Muscle layer of duodenum (tissue), 2 donors: ENCODE data around the gene PLXNB2.

ENCODE experiments used
- H3K27ac ChIP-seq: one replicate; pipeline ENCODE4 v1.7.0; 2013; ENCODE audit warnings: mild to moderate bottlenecking, low read length
- H3K27me3 ChIP-seq: one replicate; pipeline ENCODE4 v1.7.0; 2013; ENCODE audit warnings: low read depth, mild to moderate bottlenecking, control low read depth, low read length
- H3K36me3 ChIP-seq, 2 donors: one replicate each; pipeline ENCODE4 v1.7.0; 2013; ENCODE audit warnings: low read length in 2 of 2, control low read depth in 1 of 2, mild to moderate bottlenecking in 1 of 2; ENCODE audit not compliant: insufficient read depth in 2 of 2, control insufficient read depth in 1 of 2
- H3K4me1 ChIP-seq, 2 donors: one replicate each; pipeline ENCODE4 v1.7.0; 2013; ENCODE audit warnings: low read length in 2 of 2, mild to moderate bottlenecking in 2 of 2, control low read depth in 1 of 2, moderate library complexity in 1 of 2; ENCODE audit not compliant: insufficient read depth in 2 of 2, control insufficient read depth in 1 of 2
- H3K4me3 ChIP-seq, 2 donors: one replicate each; pipeline ENCODE4 v1.7.0; 2013; ENCODE audit warnings: low read length in 2 of 2, low read depth in 1 of 2, mild to moderate bottlenecking in 1 of 2
- H3K9me3 ChIP-seq, 2 donors: one replicate each; pipeline ENCODE4 v1.7.0; 2013; ENCODE audit warnings: low read length in 2 of 2, control low read depth in 1 of 2, mild to moderate bottlenecking in 1 of 2; ENCODE audit not compliant: control insufficient read depth in 1 of 2
- donor health status: healthy.

PLXNB2 gene

GRCh38 chr22:50314455-50315288, 7.2 kb upstream of the PLXNB2 start:
- no peaks in the 10 kb centered on the region for H3K36me3 ChIP-seq
- H3K4me1 ChIP-seq = no peaks in the 10 kb centered on the region
- no peaks in the 10 kb centered on the region for H3K27me3 ChIP-seq
- no peak overlapping the region for H3K4me3 ChIP-seq
- H3K27ac ChIP-seq = no peak overlapping the region
- no peaks in the 10 kb centered on the region for H3K9me3 ChIP-seq

- no peaks in the 10 kb centered on the region for H3K9me3 ChIP-seq
- H3K4me1 ChIP-seq = peaks cover 0 to 6% of the 10 kb centered on the region in 2 donors
- H3K27ac ChIP-seq = no peak overlapping the region
- H3K4me3 ChIP-seq = no peak overlapping the region
- H3K27me3 ChIP-seq = no peaks in the 10 kb centered on the region
- H3K36me3 ChIP-seq = no peaks in the 10 kb centered on the region
These were observed 6.6 kb upstream of the PLXNB2 start for GRCh38 chr22:50314081-50314454.

- H3K27me3 ChIP-seq = no peaks in the 10 kb centered on the region
- H3K4me1 ChIP-seq = peaks cover 0 to 10% of the 10 kb centered on the region in 2 donors
- H3K4me3 ChIP-seq = no peak overlapping the region
- H3K9me3 ChIP-seq = no peaks in the 10 kb centered on the region
- no peaks in the 10 kb centered on the region for H3K36me3 ChIP-seq
- no peak overlapping the region for H3K27ac ChIP-seq
These were observed 6.2 kb upstream of the PLXNB2 start for GRCh38 chr22:50313600-50313999.

- Histone ChIP-seq H3K27ac (no peak overlapping the region), H3K4me1 (peaks cover 3 to 16% of the 10 kb centered on the region in 2 donors), H3K36me3 (no peaks in the 10 kb centered on the region), H3K4me3 (no peak overlapping the region), H3K27me3 (no peaks in the 10 kb centered on the region), H3K9me3 (no peaks in the 10 kb centered on the region)
These were observed 5.6 kb upstream of the PLXNB2 start for GRCh38 chr22:50313021-50313420.

DNA sequence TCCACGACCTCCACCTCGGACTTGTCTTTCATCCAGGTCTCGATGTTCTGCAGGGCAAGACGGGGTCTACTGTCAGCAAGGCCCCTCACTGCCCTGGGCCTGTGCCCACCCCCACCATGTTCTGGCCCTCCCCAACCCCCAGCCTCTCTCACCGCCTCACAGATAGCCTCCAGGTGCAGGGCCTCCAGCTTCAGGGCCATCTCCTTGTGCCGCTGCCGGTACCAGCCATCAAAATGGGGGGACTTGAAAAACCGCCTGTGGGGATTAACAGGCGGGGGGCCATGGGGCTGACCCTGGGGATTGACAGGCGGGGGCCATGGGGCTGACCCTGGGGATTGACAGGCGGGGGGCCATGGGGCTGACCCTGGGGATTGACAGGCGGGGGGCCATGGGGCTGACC, 4.9 kb upstream of the PLXNB2 start:
- Histone ChIP-seq H3K36me3 (no peaks in the 10 kb centered on the region), H3K4me3 (no peak overlapping the region), H3K9me3 (no peaks in the 10 kb centered on the region), H3K27ac (no peak overlapping the region), H3K27me3 (no peaks in the 10 kb centered on the region), H3K4me1 (peaks cover 6 to 19% of the 10 kb centered on the region in 2 donors)

GRCh38 chr22:50311606-50312351, 4.3 kb upstream of the PLXNB2 start:
- Histone ChIP-seq H3K4me3 (no peak overlapping the region), H3K36me3 (no peaks in the 10 kb centered on the region), H3K27me3 (no peaks in the 10 kb centered on the region), H3K27ac (no peak overlapping the region), H3K4me1 (peaks cover 6 to 19% of the 10 kb centered on the region in 2 donors), H3K9me3 (no peaks in the 10 kb centered on the region)

DNA sequence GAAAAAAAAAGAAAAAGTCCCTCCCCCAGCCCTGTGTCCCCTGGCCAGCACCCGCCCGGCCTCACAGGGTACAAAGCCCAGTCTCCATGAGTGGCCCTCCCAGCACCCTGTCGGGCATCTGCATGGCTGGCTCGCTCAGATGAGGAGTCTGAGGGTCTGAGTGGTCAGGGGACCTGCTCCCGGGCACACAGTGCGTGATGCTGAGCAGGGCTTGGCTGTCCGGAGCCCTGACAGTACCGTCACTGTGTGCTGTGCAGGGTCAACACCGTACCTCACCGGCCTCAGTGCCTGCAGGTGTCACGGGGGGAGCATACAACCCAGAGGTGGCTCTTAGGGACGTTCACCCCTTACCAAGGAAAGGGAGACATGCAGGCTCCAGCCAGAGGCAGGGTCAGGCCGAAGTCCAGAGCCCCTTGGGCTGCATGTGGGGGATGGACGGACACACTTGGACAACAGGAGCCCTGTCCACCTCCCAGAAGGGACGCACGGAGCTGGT, 3.6 kb upstream of the PLXNB2 start:
- no peaks in the 10 kb centered on the region for H3K9me3 ChIP-seq
- no peaks in the 10 kb centered on the region for H3K27me3 ChIP-seq
- H3K27ac ChIP-seq = no peak overlapping the region
- H3K4me1 ChIP-seq = peaks cover 6 to 19% of the 10 kb centered on the region in 2 donors
- no peak overlapping the region for H3K4me3 ChIP-seq
- H3K36me3 ChIP-seq = no peaks in the 10 kb centered on the region

GRCh38 chr22:50310031-50310722, 2.7 kb upstream of the PLXNB2 start:
- H3K27me3 ChIP-seq = no peaks in the 10 kb centered on the region
- H3K4me1 ChIP-seq = peaks cover 10 to 25% of the 10 kb centered on the region in 2 donors
- H3K27ac ChIP-seq = no peak overlapping the region
- H3K9me3 ChIP-seq = no peaks in the 10 kb centered on the region
- H3K36me3 ChIP-seq = no peaks in the 10 kb centered on the region
- no peak overlapping the region for H3K4me3 ChIP-seq

DNA sequence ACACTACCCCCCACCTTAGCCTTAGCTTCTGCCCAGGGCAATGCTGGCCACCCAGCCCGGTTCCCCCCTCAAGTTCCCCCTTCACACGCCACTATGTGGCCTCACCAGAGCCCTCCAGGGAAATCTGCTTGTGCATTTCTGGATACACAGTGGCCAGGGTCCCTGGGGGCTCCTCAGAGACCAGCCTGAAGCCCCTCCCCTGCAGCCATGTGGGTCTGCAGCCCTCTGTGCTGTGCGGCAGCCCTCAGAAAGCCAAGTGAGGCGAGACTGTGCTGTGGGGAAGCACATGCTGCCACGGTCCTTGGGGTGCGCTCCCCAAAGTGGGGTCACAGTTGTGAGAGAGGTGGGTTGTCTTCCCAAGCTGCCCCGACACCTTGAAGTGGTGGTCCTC, 2.1 kb upstream of the PLXNB2 start:
- no peaks in the 10 kb centered on the region for H3K9me3 ChIP-seq
- H3K4me3 ChIP-seq = no peak overlapping the region
- no peak overlapping the region for H3K27ac ChIP-seq
- H3K27me3 ChIP-seq = no peaks in the 10 kb centered on the region
- H3K4me1 ChIP-seq = peaks cover 14 to 31% of the 10 kb centered on the region in 2 donors
- H3K36me3 ChIP-seq = no peaks in the 10 kb centered on the region

GRCh38 chr22:50308986-50309600, 1.6 kb upstream of the PLXNB2 start:
- Histone ChIP-seq H3K27me3 (no peaks in the 10 kb centered on the region), H3K4me3 (no peak overlapping the region), H3K36me3 (no peaks in the 10 kb centered on the region), H3K4me1 (peaks cover 16 to 36% of the 10 kb centered on the region in 2 donors), H3K9me3 (no peaks in the 10 kb centered on the region), H3K27ac (peak overlapping the region; percentile 71)

DNA sequence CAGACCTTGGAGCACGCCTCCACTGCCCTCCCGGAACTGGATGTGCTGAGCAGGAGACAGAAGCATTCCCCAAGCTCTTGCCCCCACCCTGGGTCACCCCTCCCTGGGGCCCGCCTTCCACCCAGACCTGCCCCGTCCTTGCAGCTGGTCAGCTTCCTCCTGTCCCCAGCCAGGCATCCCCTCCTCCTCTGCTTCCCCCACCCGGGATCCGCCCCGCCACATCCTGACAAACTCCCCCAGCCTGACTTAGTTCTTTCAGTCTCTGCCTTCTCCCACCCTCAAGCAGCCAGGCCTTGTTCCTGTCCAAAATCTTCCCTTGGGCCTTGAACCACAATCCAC, 1.1 kb upstream of the PLXNB2 start:
- H3K4me3 ChIP-seq = no peak overlapping the region
- H3K9me3 ChIP-seq = no peaks in the 10 kb centered on the region
- H3K36me3 ChIP-seq = no peaks in the 10 kb centered on the region
- peaks cover 22 to 41% of the 10 kb centered on the region in 2 donors for H3K4me1 ChIP-seq
- no peaks in the 10 kb centered on the region for H3K27me3 ChIP-seq
- H3K27ac ChIP-seq = peak overlapping the region; percentile 71
